PC-3 (cell line): ENCODE results near the gene S100A3. TPM values are rescaled to one million over a fixed set of nuclear protein-coding genes. Genes with fewer than 3 reads are reported as not detected.

ENCODE experiments used
- ATAC-seq: fragments of 200-7000 bp; cut with Tn5 transposase; 2 replicates; pipeline ENCODE4 v1.9.1; 2020; ENCODE audit warnings: mild to moderate bottlenecking, moderate library complexity
- BruUV-seq: library from RNA; stranded (reverse); fragments of 400-500 nt; replicated peaks from 2 replicates; lab custom pipeline; 2021; lab: Mats Ljungman, UMichigan
- CTCF ChIA-PET: fragments of 300-600 bp; sonication (Branson Sonifier 250); formaldehyde crosslinking; loops from one replicate; lab custom pipeline; 2022; ENCODE audit warnings: antibody characterized with exemption; lab: Charles Lee
- POLR2A ChIA-PET: fragments of 300-600 bp; sonication (Branson Sonifier 250); formaldehyde crosslinking; loops from one replicate; lab custom pipeline; 2022; ENCODE audit warnings: antibody characterized with exemption; ENCODE audit not compliant: unreplicated experiment; lab: Charles Lee
- DNase-seq: peaks from one replicate; pipeline ENCODE4 v3.0.0-alpha.2; 2015
- H2AFZ ChIP-seq: fragments of 300-600 bp; sonication (generic); 2 replicates; pipeline ENCODE4 v1.6.0; 2016; ENCODE audit warnings: antibody characterized with exemption, low read length
- H3F3A ChIP-seq: fragments of 300-600 bp; sonication (generic); one replicate; pipeline ENCODE4 v1.6.0; 2017; ENCODE audit warnings: antibody characterized with exemption, low read length, control low read depth, mild to moderate bottlenecking; ENCODE audit not compliant: unreplicated experiment
- H3K27ac ChIP-seq: fragments of 300-600 bp; sonication (generic); 2 replicates; pipeline ENCODE4 v1.5.1; 2016; ENCODE audit warnings: mild to moderate bottlenecking, low read length
- H3K27me3 ChIP-seq: fragments of 300-600 bp; sonication (generic); 2 replicates; pipeline ENCODE4 v1.6.1; 2016; ENCODE audit warnings: low read length, mixed read lengths
- H3K36me3 ChIP-seq: fragments of 300-600 bp; sonication (generic); 2 replicates; pipeline ENCODE4 v1.6.1; 2016; ENCODE audit warnings: low read depth, mixed run types, low read length, mixed read lengths
- H3K4me1 ChIP-seq: fragments of 300-600 bp; sonication (generic); 2 replicates; pipeline ENCODE4 v1.5.1; 2016; ENCODE audit warnings: low read length; ENCODE audit not compliant: insufficient read depth
- H3K4me2 ChIP-seq: fragments of 300-600 bp; sonication (generic); 2 replicates; pipeline ENCODE4 v1.6.0; 2016; ENCODE audit warnings: low read length
- H3K4me3 ChIP-seq: fragments of 300-600 bp; sonication (generic); 2 replicates; pipeline ENCODE4 v1.5.1; 2016; ENCODE audit warnings: mild to moderate bottlenecking, low read length, mixed read lengths
- H3K79me2 ChIP-seq: fragments of 300-600 bp; sonication (generic); 2 replicates; pipeline ENCODE4 v1.6.1; 2017; ENCODE audit warnings: low read length, mixed read lengths
- H3K9ac ChIP-seq: fragments of 300-600 bp; sonication (generic); 2 replicates; pipeline ENCODE4 v1.6.0; 2016; ENCODE audit warnings: mild to moderate bottlenecking, low read length
- H3K9me2 ChIP-seq: fragments of 300-600 bp; sonication (generic); replicated peaks from 2 replicates; pipeline ENCODE4 v1.6.1; 2016; ENCODE audit warnings: mixed run types, low read length, mixed read lengths
- H3K9me3 ChIP-seq: fragments of 300-600 bp; sonication (generic); 2 replicates; pipeline ENCODE4 v1.6.1; 2016; ENCODE audit warnings: low read length, mixed read lengths
- H4K20me1 ChIP-seq: fragments of 300-600 bp; sonication (generic); 2 replicates; pipeline ENCODE4 v1.6.1; 2016; ENCODE audit warnings: low read length, mixed read lengths
- CTCF ChIP-seq: fragments of 300-600 bp; sonication (generic); conservative IDR thresholded peaks from 2 replicates; pipeline ENCODE4 v1.5.1; 2017; ENCODE audit warnings: antibody characterized with exemption, low read depth, mild to moderate bottlenecking, low read length
- EZH2 ChIP-seq: fragments of 300-600 bp; sonication (generic); IDR thresholded peaks from one replicate; pipeline ENCODE4 v1.6.1; 2017; ENCODE audit warnings: antibody characterized with exemption, mild to moderate bottlenecking, low read length; ENCODE audit not compliant: unreplicated experiment
- EZH2phosphoT487 ChIP-seq: fragments of 300-600 bp; sonication (generic); IDR thresholded peaks from 2 replicates; pipeline ENCODE4 v1.6.1; 2018; ENCODE audit warnings: mild to moderate bottlenecking, antibody characterized with exemption, low read length, borderline replicate concordance
- intact Hi-C: fragments of 100-400 bp; cut with micrococcal nuclease; formaldehyde crosslinking; loops from 2 replicates; pipeline ENCODE4 v1.9.0; 2023
- total RNA-seq: library from RNA; depleted of rRNA; stranded (reverse); fragments of >200 nt; gene quantifications from 2 replicates; pipeline ENCODE4 v1.2.3, GENCODE V29; 2014

S100A3 gene
- total RNA-seq, 1 experiment from 2014 or later, result 4.6 TPM

DNA sequence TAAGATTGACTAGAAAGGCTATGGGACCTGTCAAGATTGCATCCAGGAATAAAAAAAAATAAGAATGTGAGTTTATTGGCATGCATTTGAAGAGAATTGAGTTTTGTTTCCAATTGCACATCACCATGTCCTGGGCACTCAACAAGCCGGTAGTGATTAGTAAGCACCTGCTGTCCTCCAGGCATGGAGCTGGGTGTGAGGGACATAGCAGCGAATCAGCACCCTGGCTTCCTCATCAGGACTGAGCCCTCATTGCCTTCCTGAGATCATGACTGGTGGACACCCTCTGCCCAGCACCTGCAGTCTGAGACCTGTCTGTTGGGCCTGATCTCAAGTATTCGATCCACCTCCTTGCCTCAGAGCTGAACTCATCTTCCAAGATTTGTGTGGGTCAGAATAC is 40.0 kb downstream of the S100A3 start:
- no peaks in the 10 kb centered on the region for H3K79me2 ChIP-seq
- CTCF ChIA-PET, result interaction anchor here (1.1 kb wide), 1 partner anchor 25 kb away, joined by 4 read pairs; no protein-coding TSS in a partner anchor
- H3K36me3 ChIP-seq, result no peaks in the 10 kb centered on the region
- H3K9me3 ChIP-seq, result no peaks in the 10 kb centered on the region
- H4K20me1 ChIP-seq, result no peaks in the 10 kb centered on the region
- no peak overlapping the region for H2AFZ ChIP-seq
- no peak overlapping the region for H3K27ac ChIP-seq
- no peak for TF ChIP-seq CTCF
- TF ChIP-seq EZH2phosphoT487, result no peak
- no peak for TF ChIP-seq EZH2
- H3K4me3 ChIP-seq, result no peak overlapping the region
- no TSS peak for BruUV-seq
- intact Hi-C loops, result loop anchor here (5.0 kb wide), 1 partner anchor 238 kb away; no protein-coding TSS in a partner anchor
- no peak overlapping the region for H3K9ac ChIP-seq
- no peaks in the 10 kb centered on the region for H3K9me2 ChIP-seq
- peaks cover 8% of the 10 kb centered on the region for H3F3A ChIP-seq
- DNase-seq (peak; percentile 46), ATAC-seq (no peak)
- H3K4me1 ChIP-seq, result peaks cover 62% of the 10 kb centered on the region
- no peak overlapping the region for H3K4me2 ChIP-seq
- POLR2A ChIA-PET, result no interaction called here
- H3K27me3 ChIP-seq, result no peaks in the 10 kb centered on the region

GRCh38 chr1:153507926-153508583 is 41.0 kb downstream of the S100A3 start:
- intact Hi-C loops, result loop anchor here (5.0 kb wide), 1 partner anchor 239 kb away; no protein-coding TSS in a partner anchor
- no peak for TF ChIP-seq EZH2
- TF ChIP-seq CTCF, result no peak
- TF ChIP-seq EZH2phosphoT487, result no peak

More at GRCh38 chr1:153507926-153508583, 41.0 kb downstream of the S100A3 start:
- CTCF ChIA-PET, result interaction anchor here (0.7 to 1.1 kb wide), 2 partner anchors 26 to 52 kb away, joined by 3 to 4 read pairs; no protein-coding TSS in a partner anchor
- Histone ChIP-seq H4K20me1 (no peaks in the 10 kb centered on the region), H3K27me3 (no peaks in the 10 kb centered on the region), H2AFZ (peak overlapping the region; percentile 2; the same call in 1 of the 2 replicates), H3K4me3 (no peak overlapping the region), H3K27ac (peak overlapping the region; percentile 82), H3K79me2 (no peaks in the 10 kb centered on the region), H3K36me3 (no peaks in the 10 kb centered on the region), H3K4me2 (peak overlapping the region; percentile 60), H3K9me3 (no peaks in the 10 kb centered on the region), H3K4me1 (peaks cover 57% of the 10 kb centered on the region), H3K9ac (peak overlapping the region; percentile 52), H3K9me2 (no peaks in the 10 kb centered on the region), H3F3A (peaks cover 8% of the 10 kb centered on the region)
- DNase-seq (no peak), ATAC-seq (peak; percentile 0; the same call in 1 of the 2 replicates)
- BruUV-seq, result no TSS peak
- POLR2A ChIA-PET, result interaction anchor here (0.6 kb wide), 1 partner anchor 100 kb away, joined by 3 read pairs; no protein-coding TSS in a partner anchor
